Ascending aorta (tissue), 2 donors: ENCODE measurements around the gene COPS9. TPM values are rescaled to one million over a fixed set of nuclear protein-coding genes. Genes with fewer than 3 reads are reported as not detected.

Experiments
- DNase-seq, 2 donors: peaks; one replicate each; pipeline ENCODE4 v3.0.0-alpha.2; 2019; ENCODE audit warnings: low spot score in 2 of 2
- H3K27ac ChIP-seq, 2 donors: fragments of 200-600 bp; sonication (generic); one replicate each; pipeline ENCODE4 v1.5.1; 2016 to 2017; ENCODE audit warnings: mild to moderate bottlenecking in 1 of 2
- H3K27me3 ChIP-seq: fragments of 200-600 bp; sonication (generic); one replicate; pipeline ENCODE4 v1.5.1; 2017
- H3K36me3 ChIP-seq, 2 donors: fragments of 200-600 bp; sonication (generic); one replicate each; pipeline ENCODE4 v1.5.1; 2016
- H3K4me1 ChIP-seq, 2 donors: fragments of 200-600 bp; sonication (generic); one replicate each; pipeline ENCODE4 v1.5.1; 2016 to 2017; ENCODE audit warnings: mild to moderate bottlenecking in 1 of 2
- H3K4me3 ChIP-seq, 2 donors: fragments of 200-600 bp; sonication (generic); one replicate each; pipeline ENCODE4 v1.5.1; 2016 to 2017; ENCODE audit warnings: mild to moderate bottlenecking in 1 of 2
- H3K9me3 ChIP-seq, 2 donors: fragments of 200-600 bp; sonication (generic); one replicate each; pipeline ENCODE4 v1.5.1; 2016
- intact Hi-C: fragments of 100-400 bp; cut with DNase I; formaldehyde crosslinking; loops from one replicate; pipeline ENCODE4 v1.15.1; 2023
- total RNA-seq: library from RNA; depleted of rRNA; stranded (reverse); fragments of >200 nt; gene quantifications from one replicate; pipeline ENCODE4 v1.1.0, GENCODE V29; 2016
- TF ChIP-seq, protein P1 (sequence below), 3 experiments: fragments of 200-600 bp in 2 of 3; fragments of 450-650 bp in 1 of 3; sonication (generic) in 2 of 3; IDR thresholded peaks; one replicate each; pipeline ENCODE4 v1.5.1; 2016 to 2019; ENCODE audit warnings: antibody characterized with exemption in 3 of 3, mild to moderate bottlenecking in 1 of 3, moderate library complexity in 1 of 3

The COPS9 gene
- total RNA-seq, 1 donor from 2014 or later, result 4.7 TPM

GRCh38 chr2:240172071-240172895 lies 36.2 kb upstream of the COPS9 start:
- no peaks in the 10 kb centered on the region for H3K9me3 ChIP-seq
- TF ChIP-seq, protein P1, sequence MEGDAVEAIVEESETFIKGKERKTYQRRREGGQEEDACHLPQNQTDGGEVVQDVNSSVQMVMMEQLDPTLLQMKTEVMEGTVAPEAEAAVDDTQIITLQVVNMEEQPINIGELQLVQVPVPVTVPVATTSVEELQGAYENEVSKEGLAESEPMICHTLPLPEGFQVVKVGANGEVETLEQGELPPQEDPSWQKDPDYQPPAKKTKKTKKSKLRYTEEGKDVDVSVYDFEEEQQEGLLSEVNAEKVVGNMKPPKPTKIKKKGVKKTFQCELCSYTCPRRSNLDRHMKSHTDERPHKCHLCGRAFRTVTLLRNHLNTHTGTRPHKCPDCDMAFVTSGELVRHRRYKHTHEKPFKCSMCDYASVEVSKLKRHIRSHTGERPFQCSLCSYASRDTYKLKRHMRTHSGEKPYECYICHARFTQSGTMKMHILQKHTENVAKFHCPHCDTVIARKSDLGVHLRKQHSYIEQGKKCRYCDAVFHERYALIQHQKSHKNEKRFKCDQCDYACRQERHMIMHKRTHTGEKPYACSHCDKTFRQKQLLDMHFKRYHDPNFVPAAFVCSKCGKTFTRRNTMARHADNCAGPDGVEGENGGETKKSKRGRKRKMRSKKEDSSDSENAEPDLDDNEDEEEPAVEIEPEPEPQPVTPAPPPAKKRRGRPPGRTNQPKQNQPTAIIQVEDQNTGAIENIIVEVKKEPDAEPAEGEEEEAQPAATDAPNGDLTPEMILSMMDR (IDR thresholded peaks at IDR 0.05), result no peak
- no peaks in the 10 kb centered on the region for H3K36me3 ChIP-seq
- H3K27me3 ChIP-seq, result no peaks in the 10 kb centered on the region
- no peak for DNase-seq
- no peak overlapping the region for H3K4me3 ChIP-seq
- H3K27ac ChIP-seq, result no peak overlapping the region
- no peaks in the 10 kb centered on the region for H3K4me1 ChIP-seq
- intact Hi-C loops, result no loop called here

- H3K27me3 ChIP-seq, result no peaks in the 10 kb centered on the region
- no peaks in the 10 kb centered on the region for H3K9me3 ChIP-seq
- intact Hi-C loops, result no loop called here
- no peak for DNase-seq
- no peaks in the 10 kb centered on the region for H3K4me1 ChIP-seq
- H3K4me3 ChIP-seq, result no peak overlapping the region
- no peaks in the 10 kb centered on the region for H3K36me3 ChIP-seq
- TF ChIP-seq, protein P1 (IDR thresholded peaks at IDR 0.05), result no peak
- no peak overlapping the region for H3K27ac ChIP-seq
Measured at GRCh38 chr2:240170883-240171282, 34.8 kb upstream of the COPS9 start.

DNA sequence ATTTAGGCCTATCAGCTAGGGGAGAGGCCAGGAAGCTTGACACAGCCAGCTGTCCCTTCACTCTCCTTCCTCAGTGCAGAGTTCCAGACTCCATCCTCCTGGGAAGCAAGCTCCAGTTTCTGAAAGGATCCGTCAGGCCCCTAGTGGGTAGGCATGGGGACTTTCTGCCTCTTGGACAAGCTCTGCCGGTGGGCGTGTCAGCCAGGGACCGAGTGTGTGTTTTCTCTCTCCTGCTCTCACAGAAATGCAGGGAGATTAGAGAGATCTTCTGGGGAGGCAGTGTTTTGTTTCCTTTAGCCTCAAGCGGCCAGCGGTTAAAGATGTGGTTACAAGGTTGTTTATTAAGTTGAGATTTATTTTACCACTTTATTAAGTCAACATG lies 34.2 kb upstream of the COPS9 start:
- no peak overlapping the region for H3K4me3 ChIP-seq
- intact Hi-C loops, result no loop called here
- no peak for DNase-seq

DNA sequence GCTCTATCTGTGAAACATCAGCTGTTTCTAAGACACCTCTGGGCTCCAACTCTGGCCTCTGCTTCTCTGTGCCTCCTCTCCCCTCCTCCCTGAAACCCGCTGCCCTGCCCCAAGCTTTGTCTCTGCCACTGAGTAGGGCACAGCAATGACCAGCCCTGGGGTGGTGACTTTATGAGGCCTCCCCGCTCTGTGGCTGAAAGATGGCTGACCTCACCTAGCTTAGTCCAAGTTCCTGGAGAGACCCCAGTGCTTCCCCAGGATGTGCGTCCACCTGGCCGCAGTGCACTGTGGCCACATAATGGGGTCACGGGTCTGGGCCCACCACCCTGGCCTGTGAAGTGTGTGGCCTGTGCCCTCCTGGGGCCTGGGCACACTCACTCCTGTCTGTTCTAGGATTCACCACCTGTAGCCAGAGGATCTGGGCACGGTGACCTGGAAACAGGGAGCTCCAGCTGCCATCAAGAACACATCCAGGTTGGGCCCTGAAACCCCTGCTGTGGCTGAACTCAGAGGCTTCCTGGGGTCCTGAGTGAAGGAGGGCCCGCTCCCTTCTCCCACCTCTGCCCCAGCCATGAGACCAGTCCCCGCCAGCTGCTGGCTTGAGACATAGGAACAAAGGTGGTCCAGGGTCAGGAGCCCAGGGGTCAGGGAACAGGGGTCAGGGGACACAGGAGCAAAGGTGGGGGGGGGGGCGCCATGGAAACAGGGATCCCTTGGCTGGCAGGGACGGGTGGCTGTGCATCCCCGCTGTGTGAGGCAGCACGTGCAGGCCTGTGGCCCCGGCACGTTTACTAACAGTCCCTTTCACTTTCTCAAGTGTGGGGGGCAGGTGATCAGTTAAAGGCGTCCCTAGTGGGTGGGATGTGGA lies 33.6 kb upstream of the COPS9 start:
- H3K9me3 ChIP-seq, result no peaks in the 10 kb centered on the region
- no peak for DNase-seq
- no peaks in the 10 kb centered on the region for H3K4me1 ChIP-seq
- no peaks in the 10 kb centered on the region for H3K27me3 ChIP-seq
- H3K4me3 ChIP-seq, result no peak overlapping the region
- H3K36me3 ChIP-seq, result no peaks in the 10 kb centered on the region
- TF ChIP-seq, protein P1 (IDR thresholded peaks at IDR 0.05), result no peak
- H3K27ac ChIP-seq, result no peak overlapping the region
- intact Hi-C loops, result no loop called here

More for the DNA sequence above, 34.2 kb upstream of the COPS9 start:
- Histone ChIP-seq H3K27ac (no peak overlapping the region), H3K9me3 (no peaks in the 10 kb centered on the region), H3K4me1 (no peaks in the 10 kb centered on the region), H3K27me3 (no peaks in the 10 kb centered on the region), H3K36me3 (no peaks in the 10 kb centered on the region)
- TF ChIP-seq, protein P1 (IDR thresholded peaks at IDR 0.05), result no peak

- no peaks in the 10 kb centered on the region for H3K36me3 ChIP-seq
- H3K4me1 ChIP-seq, result no peaks in the 10 kb centered on the region
- intact Hi-C loops, result no loop called here
- H3K27me3 ChIP-seq, result no peaks in the 10 kb centered on the region
- TF ChIP-seq, protein P1 (IDR thresholded peaks at IDR 0.05), result no peak
- H3K4me3 ChIP-seq, result no peak overlapping the region
- no peak overlapping the region for H3K27ac ChIP-seq
- no peaks in the 10 kb centered on the region for H3K9me3 ChIP-seq
- DNase-seq, result no peak
Measured at GRCh38 chr2:240168546-240169361, 32.6 kb upstream of the COPS9 start.
